B cell (primary cell): ENCODE data around the gene RPL36. TPM values are rescaled to one million over a fixed set of nuclear protein-coding genes. Genes with fewer than 3 reads are reported as not detected.
"Not testable (repeated sequence)": the region's sequence is repeated elsewhere in the genome, so short reads cannot be mapped to it uniquely, and the experiment has no call there.

ENCODE experiments used
- ATAC-seq: fragments of 200-7000 bp; cut with Tn5 transposase; one replicate; pipeline ENCODE4 v1.10.0; 2021; ENCODE audit warnings: low read depth, mild to moderate bottlenecking, moderate number of reproducible peaks, moderate library complexity
- CTCF ChIA-PET: fragments of 350-600 bp; sonication (Branson Sonifier 250); formaldehyde crosslinking; loops from one replicate; lab custom pipeline; 2021; ENCODE audit warnings: antibody characterized with exemption, inconsistent platforms; lab: Charles Lee
- POLR2A ChIA-PET: fragments of 350-600 bp; sonication (Branson Sonifier 250); formaldehyde crosslinking; loops from one replicate; lab custom pipeline; 2021; ENCODE audit warnings: antibody characterized with exemption; lab: Charles Lee
- DNase-seq: peaks from one replicate; pipeline ENCODE4 v3.0.0; 2013
- H2AFZ ChIP-seq: 2 replicates; pipeline ENCODE4 v1.6.1; 2012; ENCODE audit warnings: mild to moderate bottlenecking, low read depth, low read length; ENCODE audit not compliant: insufficient read depth, poor library complexity, severe bottlenecking
- H3K27ac ChIP-seq, 2 donors: 1 replicate in 1 of 2; 2 replicates in 1 of 2; pipeline ENCODE4 v1.5.1; 2012 to 2013; ENCODE audit warnings: low read length in 2 of 2, mild to moderate bottlenecking in 2 of 2, moderate library complexity in 1 of 2
- H3K27me3 ChIP-seq, 4 experiments: fragments of 200-600 bp in 1 of 4; sonication (generic) in 1 of 4; replicated peaks in 1 of 4; 1 replicate in 2 of 4; 2 replicates in 2 of 4; pipeline versions ENCODE4 v1.6.1 to v1.7.0; 2013 to 2016; ENCODE audit warnings: low read length in 3 of 4, mild to moderate bottlenecking in 2 of 4, mixed read lengths in 1 of 4, moderate library complexity in 1 of 4; ENCODE audit not compliant: insufficient read depth in 4 of 4, control insufficient read depth in 3 of 4; ENCODE audit errors: control extremely low read depth in 1 of 4
- H3K36me3 ChIP-seq, 2 experiments: replicated peaks in 1 of 2; 1 replicate in 1 of 2; 2 replicates in 1 of 2; pipeline versions ENCODE4 v1.6.1 to v1.7.1; 2013; ENCODE audit warnings: low read length in 1 of 2; ENCODE audit not compliant: insufficient read depth in 2 of 2, control insufficient read depth in 1 of 2; ENCODE audit errors: control extremely low read depth in 1 of 2, extremely low read depth in 1 of 2
- H3K4me1 ChIP-seq, 2 donors: fragments of 200-600 bp in 1 of 2; sonication (generic) in 1 of 2; 1 replicate in 1 of 2; 2 replicates in 1 of 2; pipeline versions ENCODE4 v1.5.1 to v1.6.1; 2013 to 2017; ENCODE audit warnings: low read length in 2 of 2; ENCODE audit not compliant: control insufficient read depth in 2 of 2, insufficient read depth in 2 of 2
- H3K4me2 ChIP-seq: replicated peaks from 2 replicates; pipeline ENCODE3; 2012; ENCODE audit warnings: mild to moderate bottlenecking, low read depth, low read length; ENCODE audit not compliant: poor library complexity, severe bottlenecking
- H3K4me3 ChIP-seq, 5 experiments: fragments of 200-600 bp in 1 of 5; sonication (generic) in 1 of 5; 1 replicate in 3 of 5; 2 replicates in 2 of 5; pipeline versions ENCODE4 v1.5.1 to v1.7.0; 2011 to 2016; ENCODE audit warnings: low read length in 4 of 5, mild to moderate bottlenecking in 4 of 5, low read depth in 2 of 5, control low read depth in 1 of 5, moderate library complexity in 1 of 5; ENCODE audit not compliant: insufficient read depth in 1 of 5; ENCODE audit errors: control extremely low read depth in 1 of 5, extremely low read depth in 1 of 5
- H3K79me2 ChIP-seq: fragments of 200-600 bp; sonication (generic); one replicate; pipeline ENCODE4 v1.6.0; 2016; ENCODE audit warnings: low read length; ENCODE audit not compliant: control insufficient read depth, insufficient read depth
- H3K9ac ChIP-seq: fragments of 200-600 bp; sonication (generic); 2 replicates; pipeline ENCODE4 v1.6.1; 2017; ENCODE audit warnings: mild to moderate bottlenecking, low read length, moderate library complexity
- H3K9me3 ChIP-seq, 3 donors: one replicate each; pipeline versions ENCODE4 v1.6.1 to v1.7.1; 2013; ENCODE audit warnings: low read length in 2 of 3; ENCODE audit not compliant: control insufficient read depth in 2 of 3, insufficient read depth in 1 of 3; ENCODE audit errors: control extremely low read depth in 1 of 3
- H4K20me1 ChIP-seq: 2 replicates; pipeline ENCODE4 v1.6.0; 2012; ENCODE audit warnings: mild to moderate bottlenecking, low read length; ENCODE audit not compliant: insufficient read depth, control insufficient read depth, poor library complexity, severe bottlenecking
- H3K27ac Mint-ChIP-seq: one replicate; pipeline ENCODE4 v1.8.0; 2021; ENCODE audit warnings: mixed read lengths
- H3K27me3 Mint-ChIP-seq: one replicate; pipeline ENCODE4 v1.8.0; 2021; ENCODE audit warnings: mixed read lengths
- H3K4me1 Mint-ChIP-seq: one replicate; pipeline ENCODE4 v1.8.0; 2021; ENCODE audit warnings: mixed read lengths
- H3K4me3 Mint-ChIP-seq: one replicate; pipeline ENCODE4 v1.8.0; 2021; ENCODE audit warnings: mixed read lengths
- H3K9me3 Mint-ChIP-seq: one replicate; pipeline ENCODE4 v1.8.0; 2022; ENCODE audit warnings: mixed read lengths; ENCODE audit not compliant: insufficient read depth
- EZH2 ChIP-seq: IDR thresholded peaks from 2 replicates; pipeline ENCODE4 v1.6.1; 2012; ENCODE audit warnings: borderline replicate concordance, low read depth, mild to moderate bottlenecking, moderate library complexity, low read length; ENCODE audit not compliant: insufficient read depth, poor library complexity, severe bottlenecking
- WGBS: methylation state at CpG from one replicate; pipeline ENCODE4 v1.1.5; 2013; ENCODE audit warnings: missing lambda C conversion rate; ENCODE audit not compliant: insufficient coverage; 5-methylcytosine and 5-hydroxymethylcytosine counted together
- intact Hi-C: fragments of 100-400 bp; cut with micrococcal nuclease; formaldehyde crosslinking; loops from one replicate; pipeline ENCODE4 v1.10.0; 2022
- polyA plus RNA-seq: library from polyadenylated mRNA; depleted of rRNA; stranded (reverse); fragments of >200 nt; gene quantifications from 2 replicates; pipeline ENCODE4 v1.2.3, GENCODE V29; 2012
- total RNA-seq, 2 donors: library from RNA; stranded (reverse); fragments of 120-200 nt in 1 of 2; gene quantifications; 1 replicate in 1 of 2; 2 replicates in 1 of 2; pipeline versions ENCODE4 v1.2.3 to v1.2.4, GENCODE V29; 2013 to 2022
- TF ChIP-seq, protein P1 (sequence below): fragments of 200-600 bp; IDR thresholded peaks from one replicate; pipeline ENCODE4 v1.8.0; 2022; ENCODE audit warnings: antibody characterized with exemption, mild to moderate bottlenecking

The RPL36 gene
- total and polyA plus RNA-seq, 2 donors (not counting 1 experiment from before 2014, with no cell fraction given) = 899 to 983 TPM

- no peak overlapping the region for H3K4me2 ChIP-seq
- ATAC-seq = no peak
- TF ChIP-seq EZH2 = no peak
- TF ChIP-seq, protein P1, sequence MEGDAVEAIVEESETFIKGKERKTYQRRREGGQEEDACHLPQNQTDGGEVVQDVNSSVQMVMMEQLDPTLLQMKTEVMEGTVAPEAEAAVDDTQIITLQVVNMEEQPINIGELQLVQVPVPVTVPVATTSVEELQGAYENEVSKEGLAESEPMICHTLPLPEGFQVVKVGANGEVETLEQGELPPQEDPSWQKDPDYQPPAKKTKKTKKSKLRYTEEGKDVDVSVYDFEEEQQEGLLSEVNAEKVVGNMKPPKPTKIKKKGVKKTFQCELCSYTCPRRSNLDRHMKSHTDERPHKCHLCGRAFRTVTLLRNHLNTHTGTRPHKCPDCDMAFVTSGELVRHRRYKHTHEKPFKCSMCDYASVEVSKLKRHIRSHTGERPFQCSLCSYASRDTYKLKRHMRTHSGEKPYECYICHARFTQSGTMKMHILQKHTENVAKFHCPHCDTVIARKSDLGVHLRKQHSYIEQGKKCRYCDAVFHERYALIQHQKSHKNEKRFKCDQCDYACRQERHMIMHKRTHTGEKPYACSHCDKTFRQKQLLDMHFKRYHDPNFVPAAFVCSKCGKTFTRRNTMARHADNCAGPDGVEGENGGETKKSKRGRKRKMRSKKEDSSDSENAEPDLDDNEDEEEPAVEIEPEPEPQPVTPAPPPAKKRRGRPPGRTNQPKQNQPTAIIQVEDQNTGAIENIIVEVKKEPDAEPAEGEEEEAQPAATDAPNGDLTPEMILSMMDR = no peak
- H3K4me3 ChIP-seq = no peak overlapping the region
- Mint-ChIP-seq H3K4me1 (peaks cover 4% of the 10 kb centered on the region), H3K27me3 (no peaks in the 10 kb centered on the region), H3K9me3 (no peaks in the 10 kb centered on the region), H3K27ac (no peak overlapping the region), H3K4me3 (no peak overlapping the region)
- no peak overlapping the region for H2AFZ ChIP-seq
- peak; percentile 16 for DNase-seq
- H3K9me3 ChIP-seq = peaks cover 0 to 2% (median 0%) of the 10 kb centered on the region in 3 donors
- ChIA-PET CTCF (no interaction called here), POLR2A (no interaction called here)
- 96% methylated on average over 22 of the region's 22 CpGs for WGBS
- no peak overlapping the region for H3K9ac ChIP-seq
- no peak overlapping the region for H3K27ac ChIP-seq
- H3K36me3 ChIP-seq = peaks cover 0 to 57% of the 10 kb centered on the region in 2 experiments
- intact Hi-C loops = no loop called here
- H3K4me1 ChIP-seq = no peaks in the 10 kb centered on the region
- H4K20me1 ChIP-seq = peaks cover 46% of the 10 kb centered on the region
- no peaks in the 10 kb centered on the region for H3K27me3 ChIP-seq
- peaks cover 14% of the 10 kb centered on the region for H3K79me2 ChIP-seq
Measured at GRCh38 chr19:5700455-5701092, 10.5 kb downstream of the RPL36 start.

DNA sequence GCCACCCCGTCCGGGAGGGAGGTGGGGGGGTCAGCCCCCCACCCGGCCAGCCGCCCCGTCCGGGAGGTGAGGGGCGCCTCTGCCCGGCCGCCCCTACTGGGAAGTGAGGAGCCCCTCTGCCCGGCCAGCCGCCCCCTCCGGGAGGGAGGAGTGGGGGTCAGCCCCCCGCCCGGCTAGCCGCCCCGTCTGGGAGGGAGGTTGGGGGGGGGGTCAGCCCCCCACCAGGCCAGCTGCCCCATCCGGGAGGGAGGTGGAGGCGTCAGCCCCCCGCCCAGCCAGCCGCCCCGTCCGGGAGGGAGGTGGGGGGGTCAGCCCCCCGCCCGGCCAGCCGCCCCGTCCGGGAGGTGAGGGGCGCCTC lies 11.9 kb downstream of the RPL36 start:
- H3K4me1 ChIP-seq, H2AFZ ChIP-seq, DNase-seq, H3K4me3 ChIP-seq, H3K27me3 Mint-ChIP-seq, H3K4me3 Mint-ChIP-seq, intact Hi-C loops, H3K27me3 ChIP-seq, ATAC-seq, H3K9ac ChIP-seq, H3K9me3 ChIP-seq, CTCF ChIA-PET, H3K4me2 ChIP-seq, H3K4me1 Mint-ChIP-seq, H3K27ac ChIP-seq, H3K9me3 Mint-ChIP-seq, H3K27ac Mint-ChIP-seq: not testable (repeated sequence)
- Histone ChIP-seq H3K79me2 (peaks cover 14% of the 10 kb centered on the region), H3K36me3 (peaks cover 0 to 56% of the 10 kb centered on the region in 2 experiments), H4K20me1 (peaks cover 34% of the 10 kb centered on the region)
- 92% methylated on average over 5 of the region's 28 CpGs for whole genome bisulfite sequencing
- POLR2A ChIA-PET = interaction anchor here (0.6 kb wide), 1 partner anchor 1698 kb away, joined by 4 read pairs; no protein-coding TSS in a partner anchor
